ENCODE data around the gene SLC7A6OS. TPM values are rescaled to one million over a fixed set of nuclear protein-coding genes. Genes with fewer than 3 reads are reported as not detected.

The SLC7A6OS gene
- total RNA-seq, 1 donor from 2014 or later = 20.0 TPM

DNA sequence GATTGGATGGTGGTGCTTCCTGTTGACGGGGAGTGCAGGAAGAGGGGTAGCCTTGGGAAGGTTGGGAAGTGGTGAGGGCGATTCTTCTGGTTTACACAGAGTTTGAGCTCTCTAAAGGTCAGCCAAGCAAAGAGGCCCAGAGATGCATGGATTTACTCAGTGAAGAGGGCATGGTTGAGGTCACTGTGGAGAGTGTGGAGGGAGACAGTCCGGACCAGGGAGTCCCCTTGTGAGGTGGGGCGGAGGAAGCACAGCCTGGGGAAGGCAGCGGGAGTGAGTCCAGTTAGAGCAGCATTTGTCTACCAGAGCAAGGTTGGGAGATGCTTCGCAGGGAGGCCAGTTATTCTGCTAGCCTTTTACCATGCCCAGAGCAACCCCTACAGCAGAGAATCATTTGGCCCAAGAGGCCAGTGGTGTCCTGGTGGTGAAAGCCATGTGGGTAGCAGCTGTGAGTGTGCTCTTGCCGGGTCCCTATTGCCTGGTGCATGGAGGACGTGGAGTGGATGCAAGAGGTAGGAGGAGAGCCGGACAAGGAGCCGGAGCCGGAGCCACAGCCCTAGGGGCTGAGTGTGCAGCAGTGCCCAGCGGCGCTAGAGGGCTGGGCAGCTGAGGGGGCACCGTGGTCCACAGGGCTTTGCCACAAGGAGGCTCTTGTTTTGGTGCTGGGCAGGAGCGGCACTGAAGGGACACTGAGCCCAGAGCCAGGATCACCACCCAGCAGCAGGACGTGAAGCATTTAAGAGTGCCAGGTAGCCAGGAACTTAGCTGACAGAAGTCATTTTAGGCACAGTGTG lies 27.8 kb upstream of the SLC7A6OS start:
- no peaks in the 10 kb centered on the region for H3K9me3 Mint-ChIP-seq (ENCODE audit: unreplicated experiment)
- TF ChIP-seq, protein P1, sequence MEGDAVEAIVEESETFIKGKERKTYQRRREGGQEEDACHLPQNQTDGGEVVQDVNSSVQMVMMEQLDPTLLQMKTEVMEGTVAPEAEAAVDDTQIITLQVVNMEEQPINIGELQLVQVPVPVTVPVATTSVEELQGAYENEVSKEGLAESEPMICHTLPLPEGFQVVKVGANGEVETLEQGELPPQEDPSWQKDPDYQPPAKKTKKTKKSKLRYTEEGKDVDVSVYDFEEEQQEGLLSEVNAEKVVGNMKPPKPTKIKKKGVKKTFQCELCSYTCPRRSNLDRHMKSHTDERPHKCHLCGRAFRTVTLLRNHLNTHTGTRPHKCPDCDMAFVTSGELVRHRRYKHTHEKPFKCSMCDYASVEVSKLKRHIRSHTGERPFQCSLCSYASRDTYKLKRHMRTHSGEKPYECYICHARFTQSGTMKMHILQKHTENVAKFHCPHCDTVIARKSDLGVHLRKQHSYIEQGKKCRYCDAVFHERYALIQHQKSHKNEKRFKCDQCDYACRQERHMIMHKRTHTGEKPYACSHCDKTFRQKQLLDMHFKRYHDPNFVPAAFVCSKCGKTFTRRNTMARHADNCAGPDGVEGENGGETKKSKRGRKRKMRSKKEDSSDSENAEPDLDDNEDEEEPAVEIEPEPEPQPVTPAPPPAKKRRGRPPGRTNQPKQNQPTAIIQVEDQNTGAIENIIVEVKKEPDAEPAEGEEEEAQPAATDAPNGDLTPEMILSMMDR (IDR thresholded peaks at IDR 0.05; ENCODE audit: unreplicated experiment) = no peak
- H3K27ac Mint-ChIP-seq (ENCODE audit: unreplicated experiment) = peak overlapping the region; percentile 81
- no peaks in the 10 kb centered on the region for H3K27me3 Mint-ChIP-seq (ENCODE audit: unreplicated experiment)
- H3K4me1 Mint-ChIP-seq (ENCODE audit: unreplicated experiment) = peaks cover 15% of the 10 kb centered on the region
- H3K4me3 Mint-ChIP-seq (ENCODE audit: unreplicated experiment) = peak overlapping the region; percentile 29
- DNase-seq (ENCODE audit: low spot score) = no peak
- peaks cover 39% of the 10 kb centered on the region for H3K36me3 Mint-ChIP-seq (ENCODE audit: low read depth, unreplicated experiment)

GRCh38 chr16:68335175-68335574 lies 24.4 kb upstream of the SLC7A6OS start:
- H3K4me1 Mint-ChIP-seq (ENCODE audit: unreplicated experiment) = peaks cover 35% of the 10 kb centered on the region
- H3K36me3 Mint-ChIP-seq (ENCODE audit: low read depth, unreplicated experiment) = peaks cover 28% of the 10 kb centered on the region
- TF ChIP-seq, protein P1 (IDR thresholded peaks at IDR 0.05; ENCODE audit: unreplicated experiment) = no peak
- H3K27ac Mint-ChIP-seq (ENCODE audit: unreplicated experiment) = no peak overlapping the region
- H3K27me3 Mint-ChIP-seq (ENCODE audit: unreplicated experiment) = peaks cover 2% of the 10 kb centered on the region
- no peak for DNase-seq (ENCODE audit: low spot score)
- no peak overlapping the region for H3K4me3 Mint-ChIP-seq (ENCODE audit: unreplicated experiment)
- H3K9me3 Mint-ChIP-seq (ENCODE audit: unreplicated experiment) = no peaks in the 10 kb centered on the region

- TF ChIP-seq, protein P1 (IDR thresholded peaks at IDR 0.05; ENCODE audit: unreplicated experiment) = no peak
- H3K4me1 Mint-ChIP-seq (ENCODE audit: unreplicated experiment) = peaks cover 29% of the 10 kb centered on the region
- H3K4me3 Mint-ChIP-seq (ENCODE audit: unreplicated experiment) = no peak overlapping the region
- H3K36me3 Mint-ChIP-seq (ENCODE audit: low read depth, unreplicated experiment) = peaks cover 11% of the 10 kb centered on the region
- H3K27me3 Mint-ChIP-seq (ENCODE audit: unreplicated experiment) = peaks cover 2% of the 10 kb centered on the region
- peak; percentile 54 for DNase-seq (ENCODE audit: low spot score)
- H3K27ac Mint-ChIP-seq (ENCODE audit: unreplicated experiment) = peak overlapping the region; percentile 99
- H3K9me3 Mint-ChIP-seq (ENCODE audit: unreplicated experiment) = no peaks in the 10 kb centered on the region
Measured at GRCh38 chr16:68332411-68333121, 21.8 kb upstream of the SLC7A6OS start.

GRCh38 chr16:68331879-68332410 lies 21.2 kb upstream of the SLC7A6OS start:
- H3K36me3 Mint-ChIP-seq (ENCODE audit: low read depth, unreplicated experiment) = peaks cover 4% of the 10 kb centered on the region
- H3K4me1 Mint-ChIP-seq (ENCODE audit: unreplicated experiment) = peaks cover 29% of the 10 kb centered on the region
- H3K4me3 Mint-ChIP-seq (ENCODE audit: unreplicated experiment) = no peak overlapping the region
- TF ChIP-seq, protein P1 (IDR thresholded peaks at IDR 0.05; ENCODE audit: unreplicated experiment) = no peak
- peak overlapping the region; percentile 99 for H3K27ac Mint-ChIP-seq (ENCODE audit: unreplicated experiment)
- no peaks in the 10 kb centered on the region for H3K9me3 Mint-ChIP-seq (ENCODE audit: unreplicated experiment)
- no peak for DNase-seq (ENCODE audit: low spot score)
- peaks cover 2% of the 10 kb centered on the region for H3K27me3 Mint-ChIP-seq (ENCODE audit: unreplicated experiment)

Data from endothelial cell (in vitro differentiated cells).